GM12878 (cell line): Measurements from ENCODE around the gene COL4A1. TPM values are rescaled to one million over a fixed set of nuclear protein-coding genes. Genes with fewer than 3 reads are reported as not detected.

Experiments
- ATAC-seq: fragments of 200-7000 bp; cut with Tn5 transposase; 3 replicates; pipeline ENCODE4 v1.9.1; 2020; ENCODE audit warnings: mild to moderate bottlenecking, moderate library complexity
- BruUV-seq: library from RNA; stranded (reverse); fragments of 400-500 nt; replicated peaks from 2 replicates; lab custom pipeline; 2021; lab: Mats Ljungman, UMichigan
- CTCF ChIA-PET: fragments of 300-600 bp; sonication (Branson Sonifier 250); formaldehyde crosslinking; extraction: SDS; loops from one replicate; lab custom pipeline; 2021; ENCODE audit warnings: inconsistent platforms; lab: Yijun Ruan, JAX
- POLR2A ChIA-PET: fragments of 350-600 bp; formaldehyde crosslinking; extraction: SDS; loops from one replicate; lab custom pipeline; 2021; ENCODE audit warnings: inconsistent platforms; lab: Charles Lee
- RAD21 ChIA-PET: fragments of 300-600 bp; sonication (Branson Sonifier 250); formaldehyde crosslinking; loops from one replicate; lab custom pipeline; 2023; ENCODE audit warnings: antibody characterized with exemption; ENCODE audit not compliant: unreplicated experiment; lab: Charles Lee
- SMC1A ChIA-PET: fragments of 300-600 bp; sonication (Branson Sonifier 250); formaldehyde crosslinking; loops from one replicate; lab custom pipeline; 2023; ENCODE audit not compliant: unreplicated experiment, uncharacterized antibody; lab: Charles Lee
- DNase-seq: peaks from one replicate; pipeline ENCODE4 v3.0.0-alpha.2; 2011; ENCODE audit warnings: low read depth, low spot score
- FAIRE-seq: peaks from 3 replicates; lab custom pipeline; 2011; peaks lifted over from hg19 to GRCh38; lab: Jason Lieb, UNC
- H2AFZ ChIP-seq: 2 replicates; pipeline ENCODE4 v1.6.0; 2011; ENCODE audit warnings: low read depth, low read length, control low read depth; ENCODE audit not compliant: control insufficient read depth
- H3K27ac ChIP-seq: 2 replicates; pipeline ENCODE4 v1.5.1; 2011; ENCODE audit warnings: control low read depth; ENCODE audit not compliant: control insufficient read depth, insufficient read depth
- H3K27me3 ChIP-seq, 2 experiments: replicated peaks in 1 of 2; 2 replicates each; pipeline versions ENCODE4 v1.6.0 to v1.6.1; 2011; ENCODE audit warnings: low read length in 1 of 2; ENCODE audit not compliant: control insufficient read depth in 2 of 2, insufficient read depth in 2 of 2
- H3K36me3 ChIP-seq, 2 experiments: 2 replicates each; pipeline ENCODE4 v1.5.1; 2011; ENCODE audit warnings: low read length in 1 of 2; ENCODE audit not compliant: control insufficient read depth in 2 of 2, insufficient read depth in 2 of 2
- H3K4me1 ChIP-seq: 2 replicates; pipeline ENCODE4 v1.6.1; 2011; ENCODE audit warnings: mild to moderate bottlenecking, low read length, moderate library complexity, mixed read lengths; ENCODE audit not compliant: control insufficient read depth, insufficient read depth
- H3K4me2 ChIP-seq: 2 replicates; pipeline ENCODE4 v1.6.0; 2011; ENCODE audit warnings: control low read depth; ENCODE audit not compliant: control insufficient read depth, insufficient read depth
- H3K4me3 ChIP-seq: fragments of 200-600 bp; sonication (generic); 2 replicates; pipeline ENCODE4 v1.5.1; 2016
- H3K79me2 ChIP-seq: 2 replicates; pipeline ENCODE4 v1.6.0; 2011; ENCODE audit warnings: low read length; ENCODE audit not compliant: control insufficient read depth, insufficient read depth
- H3K9ac ChIP-seq: 2 replicates; pipeline ENCODE4 v1.8.0; 2011; ENCODE audit warnings: low read length, control low read depth, mixed read lengths; ENCODE audit not compliant: control insufficient read depth, insufficient read depth
- H3K9me3 ChIP-seq: replicated peaks from 3 replicates; pipeline ENCODE4 v1.5.1; 2011; ENCODE audit warnings: mild to moderate bottlenecking, low read length; ENCODE audit not compliant: control insufficient read depth, insufficient read depth
- H4K20me1 ChIP-seq: 2 replicates; pipeline ENCODE4 v1.6.0; 2011; ENCODE audit not compliant: control insufficient read depth, insufficient read depth
- BHLHE40 ChIP-seq, 2 experiments: fragments of 450-650 bp in 1 of 2; IDR thresholded peaks; 2 replicates each; pipeline ENCODE4 v1.6.1; 2011 to 2017; ENCODE audit warnings: low read depth in 2 of 2, borderline replicate concordance in 1 of 2, improper control_type of control experiment in 1 of 2, low read length in 1 of 2, mild to moderate bottlenecking in 1 of 2
- CBX5 ChIP-seq: sonication (generic); IDR thresholded peaks from 2 replicates; pipeline ENCODE4 v1.6.1; 2016; ENCODE audit warnings: low read depth, moderate library complexity, mild to moderate bottlenecking, inconsistent platforms
- CREM ChIP-seq: IDR thresholded peaks from 2 replicates; pipeline ENCODE4 v1.6.1; 2014; ENCODE audit warnings: antibody characterized with exemption, low read depth
- ETV6 ChIP-seq, 2 experiments: fragments of 450-650 bp in 1 of 2; IDR thresholded peaks in 1 of 2; conservative IDR thresholded peaks in 1 of 2; 2 replicates each; pipeline ENCODE4 v1.6.1; 2014; ENCODE audit warnings: antibody characterized with exemption in 1 of 2, borderline replicate concordance in 1 of 2, low read depth in 1 of 2, mild to moderate bottlenecking in 1 of 2, moderate library complexity in 1 of 2
- HDAC2 ChIP-seq: fragments of 200-600 bp; sonication (generic); IDR thresholded peaks from 2 replicates; pipeline ENCODE4 v1.6.1; 2017
- MEF2A ChIP-seq: IDR thresholded peaks from 2 replicates; pipeline ENCODE4 v1.6.1; 2011; ENCODE audit warnings: low read depth, mild to moderate bottlenecking, low read length, moderate library complexity; ENCODE audit not compliant: insufficient read depth
- NFIC ChIP-seq: IDR thresholded peaks from 2 replicates; pipeline ENCODE4 v1.6.1; 2012; ENCODE audit warnings: low read depth, mild to moderate bottlenecking, inconsistent platforms, low read length, moderate library complexity
- RAD51 ChIP-seq: fragments of 450-650 bp; IDR thresholded peaks from 2 replicates; pipeline ENCODE4 v1.6.1; 2016; ENCODE audit warnings: moderate library complexity, mild to moderate bottlenecking, inconsistent platforms
- RBBP5 ChIP-seq: fragments of 200-600 bp; sonication (generic); conservative IDR thresholded peaks from 2 replicates; pipeline ENCODE4 v1.6.1; 2016
- RFX5 ChIP-seq: IDR thresholded peaks from 2 replicates; pipeline ENCODE4 v1.6.1; 2011; ENCODE audit warnings: low read depth, low read length, improper control_type of control experiment
- SP1 ChIP-seq: IDR thresholded peaks from one replicate; pipeline ENCODE4 v1.6.1; 2011; ENCODE audit warnings: low read depth, low read length
- ZNF207 ChIP-seq: fragments of 450-650 bp; IDR thresholded peaks from 2 replicates; pipeline ENCODE4 v1.6.1; 2014; ENCODE audit warnings: antibody characterized with exemption, mild to moderate bottlenecking, borderline replicate concordance
- ZNF24 ChIP-seq: fragments of 450-650 bp; IDR thresholded peaks from 2 replicates; pipeline ENCODE4 v1.6.1; 2017; ENCODE audit warnings: antibody characterized with exemption, mild to moderate bottlenecking
- WGBS: methylation state at CpG from one replicate; pipeline ENCODE4 v1.1.6; 2016; ENCODE audit warnings: low lambda C conversion rate; ENCODE audit not compliant: insufficient replicate concordance, insufficient coverage; ENCODE audit errors: missing lambda C conversion rate; 5-methylcytosine and 5-hydroxymethylcytosine counted together
- in situ Hi-C: fragments of 300-500 bp; cut with MboI; formaldehyde crosslinking; loops from 9 replicates; pipeline ENCODE4 v1.14.3; 2018; ENCODE audit warnings: mixed read lengths
- intact Hi-C: fragments of 100-400 bp; cut with micrococcal nuclease; formaldehyde crosslinking; loops from one replicate; pipeline ENCODE4 v1.14.2; 2022; ENCODE audit not compliant: unreplicated experiment
- polyA plus RNA-seq, 11 experiments: library from polyadenylated mRNA; depleted of rRNA in 4 of 11; unstranded in 6 of 11; stranded (reverse) in 5 of 11; fragments of >200 nt; fragmentation: Nextera tagmentation in 4 of 11; fragmentation: Illumina TruSeq in 1 of 11; extraction: Ambion mirVana in 4 of 11; extraction: Trizol in 1 of 11; gene quantifications; 1 replicate in 1 of 11; 2 replicates in 10 of 11; pipeline versions ENCODE4 v1.2.1 to v1.2.3, GENCODE V29; 2011 to 2016; ENCODE audit warnings: inconsistent platforms in 2 of 11, missing spikeins in 2 of 11, low read depth in 1 of 11
- total RNA-seq, 4 experiments: library from RNA; depleted of rRNA in 3 of 4; stranded (reverse); fragments of >200 nt in 3 of 4; fragmentation: Illumina TruSeq in 1 of 4; extraction: Trizol in 1 of 4; gene quantifications; 2 replicates each; pipeline versions ENCODE4 v1.2.1 to v1.2.3, GENCODE V29; 2013 to 2021
- TF ChIP-seq, protein P1 (sequence below): fragments of 450-650 bp; IDR thresholded peaks from 2 replicates; pipeline ENCODE4 v1.6.1; 2017; ENCODE audit warnings: low read depth, mild to moderate bottlenecking, moderate library complexity
- TF ChIP-seq, protein P2 (sequence below): IDR thresholded peaks from 2 replicates; pipeline ENCODE4 v1.6.1; 2012; ENCODE audit warnings: low read length, inconsistent platforms

COL4A1 gene
- total and polyA plus RNA-seq, 10 of the 15 experiments (the other 5 are each of a cell fraction or from before 2014, with no cell fraction given), result 0.07 to 0.31 (median 0.13) TPM; not detected in 6

DNA sequence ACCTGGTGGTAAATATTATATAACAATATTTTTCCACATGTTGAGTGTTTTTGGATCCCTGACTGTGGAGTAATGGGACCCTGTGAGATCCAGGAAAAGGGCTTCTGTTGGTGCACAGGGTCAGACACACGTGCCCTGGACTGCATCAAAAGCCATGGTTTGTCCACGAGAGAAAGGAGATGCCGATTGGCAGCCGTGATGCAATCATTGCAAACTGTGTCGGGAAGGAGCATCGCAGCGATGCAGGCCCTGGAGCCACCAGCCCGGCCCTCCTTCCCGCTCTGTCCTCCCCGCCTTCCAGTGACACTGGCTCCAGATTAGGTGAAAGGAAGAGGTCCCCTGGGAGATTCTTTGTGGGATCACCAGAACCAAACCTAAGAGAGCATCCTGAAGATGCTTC, 9.2 kb upstream of the COL4A1 start:
- H3K79me2 ChIP-seq, result no peaks in the 10 kb centered on the region
- RAD21 ChIA-PET, result no interaction called here
- H2AFZ ChIP-seq, result no peak overlapping the region
- no peak overlapping the region for H3K4me2 ChIP-seq
- H3K27ac ChIP-seq, result no peak overlapping the region
- in situ Hi-C loops (no loop called here), intact Hi-C loops (no loop called here)
- TF ChIP-seq RFX5, result no peak
- no peak for TF ChIP-seq ZNF207
- no peak for TF ChIP-seq HDAC2
- no peak for TF ChIP-seq CREM
- TF ChIP-seq CBX5, result no peak
- TF ChIP-seq, protein P1, sequence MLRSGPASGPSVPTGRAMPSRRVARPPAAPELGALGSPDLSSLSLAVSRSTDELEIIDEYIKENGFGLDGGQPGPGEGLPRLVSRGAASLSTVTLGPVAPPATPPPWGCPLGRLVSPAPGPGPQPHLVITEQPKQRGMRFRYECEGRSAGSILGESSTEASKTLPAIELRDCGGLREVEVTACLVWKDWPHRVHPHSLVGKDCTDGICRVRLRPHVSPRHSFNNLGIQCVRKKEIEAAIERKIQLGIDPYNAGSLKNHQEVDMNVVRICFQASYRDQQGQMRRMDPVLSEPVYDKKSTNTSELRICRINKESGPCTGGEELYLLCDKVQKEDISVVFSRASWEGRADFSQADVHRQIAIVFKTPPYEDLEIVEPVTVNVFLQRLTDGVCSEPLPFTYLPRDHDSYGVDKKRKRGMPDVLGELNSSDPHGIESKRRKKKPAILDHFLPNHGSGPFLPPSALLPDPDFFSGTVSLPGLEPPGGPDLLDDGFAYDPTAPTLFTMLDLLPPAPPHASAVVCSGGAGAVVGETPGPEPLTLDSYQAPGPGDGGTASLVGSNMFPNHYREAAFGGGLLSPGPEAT, result no peak
- no peak for TF ChIP-seq NFIC
- no peak for TF ChIP-seq ZNF24
- no peak for TF ChIP-seq BHLHE40 (IDR thresholded peaks at IDR 0.05; ENCODE audit: borderline replicate concordance in 1 of 2, low read depth in 2 of 2, low read length in 1 of 2)
- no peak for TF ChIP-seq RAD51
- TF ChIP-seq, protein P2, sequence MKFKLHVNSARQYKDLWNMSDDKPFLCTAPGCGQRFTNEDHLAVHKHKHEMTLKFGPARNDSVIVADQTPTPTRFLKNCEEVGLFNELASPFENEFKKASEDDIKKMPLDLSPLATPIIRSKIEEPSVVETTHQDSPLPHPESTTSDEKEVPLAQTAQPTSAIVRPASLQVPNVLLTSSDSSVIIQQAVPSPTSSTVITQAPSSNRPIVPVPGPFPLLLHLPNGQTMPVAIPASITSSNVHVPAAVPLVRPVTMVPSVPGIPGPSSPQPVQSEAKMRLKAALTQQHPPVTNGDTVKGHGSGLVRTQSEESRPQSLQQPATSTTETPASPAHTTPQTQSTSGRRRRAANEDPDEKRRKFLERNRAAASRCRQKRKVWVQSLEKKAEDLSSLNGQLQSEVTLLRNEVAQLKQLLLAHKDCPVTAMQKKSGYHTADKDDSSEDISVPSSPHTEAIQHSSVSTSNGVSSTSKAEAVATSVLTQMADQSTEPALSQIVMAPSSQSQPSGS, result no peak
- TF ChIP-seq RBBP5, result no peak
- TF ChIP-seq MEF2A, result no peak
- TF ChIP-seq SP1, result no peak
- no peak for TF ChIP-seq ETV6 (conservative IDR thresholded peaks at IDR 0.05 in 1 of 2, IDR thresholded peaks at IDR 0.05 in 1 of 2; ENCODE audit: borderline replicate concordance in 1 of 2, low read depth in 1 of 2)
- 46% methylated on average over 10 of the region's 10 CpGs for WGBS
- H3K4me1 ChIP-seq, result no peaks in the 10 kb centered on the region
- FAIRE-seq (no peak), DNase-seq (no peak), ATAC-seq (no peak)
- CTCF ChIA-PET, result no interaction called here
- SMC1A ChIA-PET, result no interaction called here
- peaks cover 3 to 7% of the 10 kb centered on the region in 2 experiments; a peak in 3 of 4 replicates for H3K27me3 ChIP-seq
- no TSS peak for BruUV-seq
- H3K36me3 ChIP-seq, result no peaks in the 10 kb centered on the region
- no peaks in the 10 kb centered on the region for H4K20me1 ChIP-seq
- POLR2A ChIA-PET, result no interaction called here
- H3K9ac ChIP-seq, result no peak overlapping the region
- H3K4me3 ChIP-seq, result no peak overlapping the region
- no peaks in the 10 kb centered on the region for H3K9me3 ChIP-seq
